Renal pelvis (tissue), 12 donors: Measurements from ENCODE around the gene DCLRE1B. TPM values are rescaled to one million over a fixed set of nuclear protein-coding genes. Genes with fewer than 3 reads are reported as not detected.

Source experiments
- DNase-seq: peaks from one replicate; pipeline ENCODE4 v3.0.0-alpha.2; 2013
- long read RNA-seq, 16 experiments: transcript quantifications; one replicate each; lab custom pipeline, GENCODE V29; 2026
- polyA plus RNA-seq, 3 donors: library from polyadenylated mRNA; unstranded; fragments of 120-200 nt; gene quantifications; one replicate each; pipeline ENCODE4 v1.2.1, GENCODE V29; 2013; ENCODE audit not compliant: insufficient read length in 3 of 3

The DCLRE1B gene
- polyA plus RNA-seq: 10 to 100 TPM; 11.3 to 13.1 (median 11.3) TPM
- long read RNA-seq, donor 1, partial matches to known transcripts: 0 of 1 reads
- long read RNA-seq, donor 1, other reads (novel, unspliced or antisense): 0 of 1 reads
- long read RNA-seq, donor 2, partial matches to known transcripts: 0 of 4 reads
- long read RNA-seq, donor 2, other reads (novel, unspliced or antisense): 0 of 4 reads
- long read RNA-seq, donor 3, partial matches to known transcripts: 0 of 4 reads
- long read RNA-seq, donor 3, other reads (novel, unspliced or antisense): 0 of 4 reads
- long read RNA-seq, donor 4, partial matches to known transcripts: 5 of 9 reads
- long read RNA-seq, donor 4, other reads (novel, unspliced or antisense): 0 of 9 reads
- long read RNA-seq, donor 5, partial matches to known transcripts: 0 of 2 reads
- long read RNA-seq, donor 5, other reads (novel, unspliced or antisense): 0 of 2 reads
- long read RNA-seq, donor 6, partial matches to known transcripts: 0 of 2 reads
- long read RNA-seq, donor 6, other reads (novel, unspliced or antisense): 0 of 2 reads
- long read RNA-seq, donor 7, partial matches to known transcripts: 0 of 6 reads
- long read RNA-seq, donor 7, other reads (novel, unspliced or antisense): 0 of 6 reads
- long read RNA-seq, donor 8, partial matches to known transcripts: 0 of 2 reads
- long read RNA-seq, donor 8, other reads (novel, unspliced or antisense): 0 of 2 reads
- long read RNA-seq, donor 9, partial matches to known transcripts: 0 of 6 reads
- long read RNA-seq, donor 9, other reads (novel, unspliced or antisense): 0 of 6 reads
- long read RNA-seq, donor 10, partial matches to known transcripts: 0 of 5 reads
- long read RNA-seq, donor 10, other reads (novel, unspliced or antisense): 0 of 5 reads
- long read RNA-seq, donor 11, partial matches to known transcripts: 0 of 3 reads
- long read RNA-seq, donor 11, other reads (novel, unspliced or antisense): 0 of 3 reads
- long read RNA-seq, donor 12, transcript DCLRE1B-201 (4 exons, 3,940 nt): major isoform, 5 of 6 reads
- long read RNA-seq, donor 12, partial matches to known transcripts: 0 of 6 reads
- long read RNA-seq, donor 12, other reads (novel, unspliced or antisense): 0 of 6 reads
- long read RNA-seq, donor 13, partial matches to known transcripts: 0 of 5 reads
- long read RNA-seq, donor 13, other reads (novel, unspliced or antisense): 0 of 5 reads
- long read RNA-seq, donor 14: 0 reads
- long read RNA-seq, donor 15, partial matches to known transcripts: 0 of 4 reads
- long read RNA-seq, donor 15, other reads (novel, unspliced or antisense): 0 of 4 reads
- long read RNA-seq, donor 16, transcript DCLRE1B-201 (4 exons, 3,940 nt): major isoform, 5 of 8 reads
- long read RNA-seq, donor 16, partial matches to known transcripts: 0 of 8 reads
- long read RNA-seq, donor 16, other reads (novel, unspliced or antisense): 0 of 8 reads

DNA sequence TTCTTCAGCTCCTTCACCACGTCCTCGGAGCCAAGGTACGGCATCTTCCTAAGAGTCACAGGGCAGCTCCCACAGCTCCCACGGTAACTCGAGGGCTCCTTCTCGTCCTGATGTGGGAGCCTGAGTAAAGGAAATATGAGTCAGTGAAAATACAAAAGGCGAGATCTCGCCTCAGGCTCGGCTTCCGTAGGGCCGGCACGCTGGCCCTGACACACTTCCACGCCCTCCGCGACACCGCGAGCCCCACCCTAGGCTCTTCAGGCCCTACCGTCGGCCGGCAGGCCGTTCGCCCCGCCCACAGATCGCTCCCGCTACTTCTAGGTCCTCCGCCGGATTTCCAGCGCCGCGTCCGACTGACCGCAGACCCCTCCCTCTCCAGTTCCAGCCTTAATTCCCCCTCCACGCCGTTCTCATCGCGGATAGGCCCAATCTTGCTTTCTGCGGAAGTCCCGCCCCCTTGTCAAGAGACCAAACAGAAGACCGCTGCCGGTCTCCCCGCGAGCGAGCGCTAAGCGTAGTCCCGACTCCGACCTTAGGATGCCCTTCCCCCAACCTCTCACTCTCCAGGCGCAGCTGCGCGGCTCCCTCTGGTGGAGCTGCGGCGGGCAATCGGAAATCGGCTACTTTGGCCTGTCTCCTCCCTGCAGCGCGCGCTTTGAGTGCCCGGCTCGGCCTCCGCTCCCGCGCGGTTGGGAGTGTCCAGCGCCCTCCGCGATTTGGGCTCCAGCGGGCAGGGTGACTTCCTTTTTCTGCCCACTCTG lies at the start of gene DCLRE1B, which contains the start of gene AP4B1:
DCLRE1B (plus strand) TSS at position 653 of the 761 bp plus-strand sequence. CDS start 261 bp downstream, outside the sequence.
AP4B1 (minus strand) TSS at position 126 of the 761 bp plus-strand sequence; CDS start at position 44, 82 bp downstream.
- peak; percentile 100 for DNase-seq

GRCh38 chr1:113855630-113856400 lies 49.3 kb upstream of the DCLRE1B start:
- no peak for DNase-seq

DNA sequence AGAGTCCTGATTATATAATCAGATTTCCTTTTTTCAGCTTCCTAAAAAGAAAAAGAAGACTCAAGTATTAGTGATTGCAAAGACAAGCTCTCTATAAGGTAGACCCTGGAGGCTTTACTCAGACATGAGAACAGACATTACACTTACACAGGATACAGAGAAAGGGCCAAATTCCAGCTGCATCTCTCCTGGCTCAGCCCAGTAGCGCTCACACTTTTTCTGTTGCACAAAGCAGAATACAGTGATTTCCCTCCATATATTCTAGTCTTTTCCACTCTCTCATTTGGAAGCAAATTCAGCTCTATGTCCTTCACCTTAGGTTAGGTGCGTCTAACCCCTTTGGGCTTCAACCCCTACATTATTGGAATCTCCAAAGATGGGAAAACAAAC lies 48.7 kb upstream of the DCLRE1B start:
- DNase-seq: no peak

DNA sequence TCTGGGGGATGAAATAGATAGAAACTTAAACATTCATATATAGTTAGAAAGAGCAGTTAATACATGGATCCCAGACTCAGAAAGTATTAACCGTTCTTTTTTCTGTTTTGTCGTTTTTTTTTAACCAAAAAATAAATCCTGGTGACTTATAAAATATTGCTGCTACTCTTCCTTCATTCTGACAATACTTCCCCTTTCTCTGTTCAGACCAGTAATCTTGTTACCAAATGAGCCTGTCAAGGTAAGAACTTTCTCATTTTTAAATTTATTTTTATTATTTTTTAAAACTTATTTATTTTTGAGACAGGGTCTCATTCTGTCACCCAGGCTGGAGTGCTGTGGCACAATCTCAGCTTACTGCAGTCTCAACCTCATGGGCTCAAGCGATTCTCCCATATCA lies 47.4 kb upstream of the DCLRE1B start:
- no peak for DNase-seq

DNA sequence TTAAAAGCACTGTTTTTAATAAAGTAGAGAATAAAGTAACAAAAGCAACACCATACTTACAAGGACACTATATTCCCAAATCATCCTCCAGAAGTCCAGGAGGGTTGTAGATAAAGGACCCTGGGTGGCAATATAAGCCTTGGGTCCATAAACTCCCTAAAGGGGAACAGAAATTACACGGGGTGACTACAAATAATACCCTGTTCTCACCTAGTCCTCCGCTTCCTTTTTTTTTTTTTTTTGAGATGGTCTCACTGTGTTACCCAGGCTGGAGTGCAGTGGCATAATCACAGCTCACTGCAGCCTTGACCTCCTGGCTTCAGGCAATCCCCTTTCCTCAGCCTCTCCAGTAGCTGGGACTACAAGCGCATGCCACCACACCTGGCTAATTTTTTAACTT lies 46.7 kb upstream of the DCLRE1B start:
- no peak for DNase-seq

DNA sequence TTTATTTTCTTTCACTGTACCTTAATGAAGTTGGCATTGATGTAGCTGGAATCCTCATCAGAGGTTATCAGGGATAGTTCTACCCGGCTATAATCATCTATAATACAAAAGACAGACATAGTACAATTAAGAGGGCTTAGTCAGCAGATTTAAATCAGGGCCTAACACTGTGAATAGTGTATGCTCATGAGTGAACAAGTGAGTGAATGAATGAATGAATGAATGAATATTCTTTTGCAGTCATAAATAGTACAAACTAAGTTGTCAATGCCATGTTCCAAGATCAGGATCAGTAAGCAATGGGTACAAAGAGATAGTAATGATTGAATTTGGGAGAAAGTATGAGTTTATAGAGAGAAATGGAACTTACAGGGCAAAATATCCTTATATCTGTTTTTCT lies 46.1 kb upstream of the DCLRE1B start:
- DNase-seq: no peak

DNA sequence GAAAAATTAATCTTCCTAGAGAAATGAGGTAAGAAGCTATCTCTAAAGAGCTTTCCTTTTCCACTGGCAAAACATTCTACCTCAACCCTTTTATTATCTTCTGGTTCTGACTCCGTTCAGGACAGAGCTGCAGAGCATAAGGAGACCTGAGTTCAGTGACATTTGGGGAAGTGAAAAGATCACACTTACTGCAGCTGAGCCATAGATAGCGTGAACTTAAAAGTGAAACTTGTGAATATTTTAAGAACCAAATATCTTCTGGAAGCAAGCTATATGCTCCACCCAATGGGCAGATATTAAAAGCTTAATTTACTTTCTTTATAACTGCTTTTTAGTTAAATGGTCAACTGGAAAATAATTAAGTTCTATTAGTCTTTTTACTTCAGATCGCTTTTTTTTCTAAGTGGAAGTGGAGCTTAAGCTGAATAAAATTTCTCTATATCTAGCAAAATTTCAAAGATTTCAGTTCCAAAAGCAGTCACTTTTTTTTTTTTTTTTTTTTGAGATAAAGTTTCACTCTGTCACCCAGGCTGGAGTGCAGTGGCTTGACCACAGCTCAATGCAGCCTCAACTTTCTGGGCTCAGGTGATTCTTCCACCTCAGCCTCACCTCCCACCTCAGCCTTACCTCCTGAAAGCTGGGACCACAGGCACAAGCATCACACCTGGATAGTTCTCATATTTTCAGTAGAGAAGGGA lies 45.5 kb upstream of the DCLRE1B start:
- DNase-seq: no peak

DNA sequence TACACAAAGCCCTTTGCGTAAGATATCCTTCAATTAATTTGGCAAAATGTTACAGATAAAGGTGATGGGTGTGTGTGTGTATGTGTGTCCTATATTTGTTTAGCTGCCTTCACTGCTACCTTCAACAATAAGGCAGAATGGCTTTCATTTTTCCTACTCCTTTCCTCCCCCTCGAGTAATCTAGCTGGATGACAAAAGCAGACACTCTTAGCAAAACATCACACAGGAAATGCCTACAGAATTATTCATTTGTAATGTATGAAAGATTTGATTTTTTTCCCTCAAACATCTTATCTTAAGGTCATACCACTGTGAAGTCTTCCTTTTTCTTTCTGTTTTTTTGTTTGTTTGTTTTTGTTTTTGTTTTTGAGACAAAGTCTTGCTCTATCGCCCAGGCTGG lies 44.2 kb upstream of the DCLRE1B start:
- DNase-seq: no peak

GRCh38 chr1:113861641-113862040 lies 43.5 kb upstream of the DCLRE1B start:
- no peak for DNase-seq

GRCh38 chr1:113868387-113869083 lies 36.6 kb upstream of the DCLRE1B start:
- no peak for DNase-seq

GRCh38 chr1:113870778-113871177 lies 34.3 kb upstream of the DCLRE1B start:
- no peak for DNase-seq

DNA sequence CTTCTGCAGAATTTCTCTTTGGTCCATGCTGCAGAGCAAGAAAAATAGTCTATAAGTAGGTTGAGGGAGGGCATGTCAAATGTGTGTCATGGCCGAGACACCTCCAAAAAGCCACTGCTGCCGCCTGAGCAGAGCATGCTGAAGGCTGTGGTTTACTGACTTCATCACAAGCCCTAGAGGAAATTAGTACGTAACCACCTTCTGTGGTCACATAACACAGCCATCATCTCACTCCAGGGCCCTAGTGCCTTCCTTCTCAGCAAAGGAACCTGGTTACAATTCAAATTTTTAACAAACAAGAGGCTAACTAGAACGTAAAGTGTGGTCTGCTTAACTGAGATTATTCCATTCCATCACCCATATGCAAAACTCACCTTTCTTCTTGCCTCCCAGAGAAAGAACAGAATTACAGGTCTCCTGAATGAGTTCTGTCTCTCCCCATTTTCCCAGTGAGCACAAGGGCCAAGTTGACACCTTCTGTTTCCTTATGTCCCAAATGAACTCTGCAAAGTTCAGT lies 33.5 kb upstream of the DCLRE1B start, which contains the start of gene PTPN22:
PTPN22 (minus strand) TSS at position 116 of the 517 bp plus-strand sequence.
- DNase-seq: no peak

DNA sequence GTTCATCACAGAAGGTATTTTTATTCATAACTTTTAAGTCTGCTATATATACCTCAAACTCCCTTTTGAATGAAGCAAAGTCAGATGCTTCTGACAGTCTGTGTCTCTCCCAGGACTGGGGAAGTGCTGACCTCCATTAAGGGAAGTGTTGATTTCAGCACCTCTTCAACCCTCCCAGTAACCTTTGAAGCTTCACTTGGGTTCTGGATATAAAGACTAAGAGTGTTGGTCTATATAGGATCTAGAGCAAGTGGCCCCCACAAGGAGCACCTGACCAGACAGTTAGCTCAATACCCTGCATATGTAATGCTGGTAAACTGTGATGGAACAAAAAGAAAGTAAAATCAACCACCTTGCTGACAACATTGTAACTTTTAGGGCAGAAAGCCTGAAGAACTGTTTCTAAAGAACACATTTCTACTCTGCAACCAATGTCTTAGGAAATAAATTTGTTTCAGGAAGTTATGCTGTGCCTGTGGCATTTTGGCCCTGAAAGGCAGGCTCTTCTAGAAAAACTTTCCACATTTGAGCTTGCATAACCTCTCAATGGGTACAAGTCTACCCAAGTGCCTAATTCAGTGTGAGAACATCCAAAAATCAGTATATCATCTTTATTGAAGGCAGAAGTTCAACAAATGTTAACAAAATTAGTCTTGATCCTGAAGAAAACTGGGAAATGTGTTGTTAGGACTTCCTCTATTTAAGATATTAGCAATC lies 32.7 kb upstream of the DCLRE1B start:
- DNase-seq: no peak

GRCh38 chr1:113874012-113874879 lies 30.9 kb upstream of the DCLRE1B start:
- DNase-seq: no peak

DNA sequence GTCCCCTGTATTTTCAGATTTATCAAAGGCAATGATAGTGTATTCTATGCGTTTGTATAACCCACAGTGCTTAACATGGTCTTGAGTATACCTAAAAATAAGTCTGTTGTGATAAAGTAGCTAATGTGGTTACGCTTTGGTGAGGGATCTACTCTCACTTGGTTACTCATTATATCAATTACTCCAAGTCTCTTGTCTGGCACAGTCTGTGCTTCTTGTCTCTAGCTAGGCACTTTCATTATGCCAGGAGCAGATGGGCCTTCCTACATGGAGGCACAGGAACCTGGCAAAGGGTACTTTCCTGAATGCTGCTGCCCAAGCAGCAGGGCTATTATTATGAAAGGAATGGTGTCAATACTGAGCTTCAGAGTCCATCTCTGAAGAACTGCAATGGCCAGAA lies 29.4 kb upstream of the DCLRE1B start:
- no peak for DNase-seq

- DNase-seq: no peak
Measured at GRCh38 chr1:113876176-113876575, 28.9 kb upstream of the DCLRE1B start.

- no peak for DNase-seq
Measured at GRCh38 chr1:113879739-113880038, 25.4 kb upstream of the DCLRE1B start.
